ENCODE data around the gene BHLHE40. TPM values are rescaled to one million over a fixed set of nuclear protein-coding genes. Genes with fewer than 3 reads are reported as not detected.

Gene BHLHE40
- total and polyA plus RNA-seq, 2 of the 13 experiments (the other 11 are each of a cell fraction or from before 2014, with no cell fraction given): 1.8 to 51.0 TPM

DNA sequence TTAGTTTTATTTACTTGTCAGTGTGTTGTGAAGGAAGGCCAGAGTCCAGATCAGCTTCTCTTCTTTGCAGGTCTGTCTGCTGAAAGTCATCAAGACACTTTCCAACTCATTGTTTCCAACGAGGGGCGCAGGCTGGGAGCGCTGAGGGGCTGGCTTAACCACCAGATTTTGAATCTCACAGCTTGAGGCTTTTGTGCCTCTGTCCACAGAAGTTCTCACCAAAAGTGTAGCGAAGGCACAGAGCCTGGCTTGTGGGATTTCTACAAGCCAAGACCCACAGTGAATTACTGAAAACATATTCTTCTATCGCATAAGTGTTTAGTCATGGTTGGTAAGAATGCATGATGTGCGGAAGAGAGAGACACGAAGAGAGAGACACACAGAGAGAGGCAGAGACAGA, 35.2 kb downstream of the BHLHE40 start (continued):
- TF ChIP-seq, protein P1, sequence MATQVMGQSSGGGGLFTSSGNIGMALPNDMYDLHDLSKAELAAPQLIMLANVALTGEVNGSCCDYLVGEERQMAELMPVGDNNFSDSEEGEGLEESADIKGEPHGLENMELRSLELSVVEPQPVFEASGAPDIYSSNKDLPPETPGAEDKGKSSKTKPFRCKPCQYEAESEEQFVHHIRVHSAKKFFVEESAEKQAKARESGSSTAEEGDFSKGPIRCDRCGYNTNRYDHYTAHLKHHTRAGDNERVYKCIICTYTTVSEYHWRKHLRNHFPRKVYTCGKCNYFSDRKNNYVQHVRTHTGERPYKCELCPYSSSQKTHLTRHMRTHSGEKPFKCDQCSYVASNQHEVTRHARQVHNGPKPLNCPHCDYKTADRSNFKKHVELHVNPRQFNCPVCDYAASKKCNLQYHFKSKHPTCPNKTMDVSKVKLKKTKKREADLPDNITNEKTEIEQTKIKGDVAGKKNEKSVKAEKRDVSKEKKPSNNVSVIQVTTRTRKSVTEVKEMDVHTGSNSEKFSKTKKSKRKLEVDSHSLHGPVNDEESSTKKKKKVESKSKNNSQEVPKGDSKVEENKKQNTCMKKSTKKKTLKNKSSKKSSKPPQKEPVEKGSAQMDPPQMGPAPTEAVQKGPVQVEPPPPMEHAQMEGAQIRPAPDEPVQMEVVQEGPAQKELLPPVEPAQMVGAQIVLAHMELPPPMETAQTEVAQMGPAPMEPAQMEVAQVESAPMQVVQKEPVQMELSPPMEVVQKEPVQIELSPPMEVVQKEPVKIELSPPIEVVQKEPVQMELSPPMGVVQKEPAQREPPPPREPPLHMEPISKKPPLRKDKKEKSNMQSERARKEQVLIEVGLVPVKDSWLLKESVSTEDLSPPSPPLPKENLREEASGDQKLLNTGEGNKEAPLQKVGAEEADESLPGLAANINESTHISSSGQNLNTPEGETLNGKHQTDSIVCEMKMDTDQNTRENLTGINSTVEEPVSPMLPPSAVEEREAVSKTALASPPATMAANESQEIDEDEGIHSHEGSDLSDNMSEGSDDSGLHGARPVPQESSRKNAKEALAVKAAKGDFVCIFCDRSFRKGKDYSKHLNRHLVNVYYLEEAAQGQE (IDR thresholded peaks at IDR 0.05; ENCODE audit: borderline replicate concordance in 1 of 2, low read depth in 1 of 2, low read length in 2 of 2): no peak
- TF ChIP-seq FOXM1 (CRISPR knock-in tag; IDR thresholded peaks at IDR 0.05): no peak
- TF ChIP-seq BORCS8-MEF2B (CRISPR knock-in tag; IDR thresholded peaks at IDR 0.05): no peak
- TF ChIP-seq MEIS1 (CRISPR knock-in tag; IDR thresholded peaks at IDR 0.05; ENCODE audit: borderline replicate concordance): no peak
- TF ChIP-seq, protein P2, sequence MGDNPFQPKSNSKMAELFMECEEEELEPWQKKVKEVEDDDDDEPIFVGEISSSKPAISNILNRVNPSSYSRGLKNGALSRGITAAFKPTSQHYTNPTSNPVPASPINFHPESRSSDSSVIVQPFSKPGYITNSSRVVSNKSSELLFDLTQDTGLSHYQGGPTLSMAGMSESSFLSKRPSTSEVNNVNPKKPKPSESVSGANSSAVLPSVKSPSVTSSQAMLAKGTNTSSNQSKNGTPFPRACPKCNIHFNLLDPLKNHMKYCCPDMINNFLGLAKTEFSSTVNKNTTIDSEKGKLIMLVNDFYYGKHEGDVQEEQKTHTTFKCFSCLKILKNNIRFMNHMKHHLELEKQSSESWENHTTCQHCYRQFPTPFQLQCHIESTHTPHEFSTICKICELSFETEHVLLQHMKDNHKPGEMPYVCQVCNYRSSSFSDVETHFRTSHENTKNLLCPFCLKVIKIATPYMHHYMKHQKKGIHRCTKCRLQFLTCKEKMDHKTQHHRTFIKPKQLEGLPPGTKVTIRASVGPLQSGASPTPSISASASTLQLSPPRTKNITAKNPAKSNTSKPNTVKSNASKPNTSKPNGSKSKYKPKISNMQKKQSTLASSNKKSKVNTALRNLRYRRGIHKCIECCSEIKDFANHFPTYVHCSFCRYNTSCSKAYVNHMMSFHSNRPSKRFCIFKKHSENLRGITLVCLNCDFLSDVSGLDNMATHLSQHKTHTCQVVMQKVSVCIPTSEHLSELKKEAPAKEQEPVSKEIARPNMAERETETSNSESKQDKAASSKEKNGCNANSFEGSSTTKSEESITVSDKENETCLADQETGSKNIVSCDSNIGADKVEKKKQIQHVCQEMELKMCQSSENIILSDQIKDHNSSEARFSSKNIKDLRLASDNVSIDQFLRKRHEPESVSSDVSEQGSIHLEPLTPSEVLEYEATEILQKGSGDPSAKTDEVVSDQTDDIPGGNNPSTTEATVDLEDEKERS (CRISPR knock-in tag; IDR thresholded peaks at IDR 0.05): no peak

DNA sequence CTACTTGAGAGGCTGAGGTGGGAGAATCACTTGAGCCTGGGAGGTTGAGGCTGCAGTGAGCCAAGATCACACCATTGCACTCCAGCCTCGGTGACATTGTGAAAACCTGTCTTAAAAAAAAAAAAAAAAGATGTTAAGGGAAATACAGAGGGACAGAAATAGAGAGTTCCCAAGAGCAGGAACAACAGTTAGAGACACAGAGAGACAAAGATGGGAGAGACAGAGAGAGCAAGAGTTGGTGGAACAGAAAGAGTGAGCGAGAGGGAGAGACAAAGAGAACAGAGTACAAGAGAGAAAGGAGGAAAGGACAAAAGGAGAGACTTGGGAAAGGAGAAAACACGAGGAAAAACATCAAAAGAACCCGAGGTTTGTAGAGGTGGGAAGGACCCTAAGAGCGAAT, 35.8 kb downstream of the BHLHE40 start:
- H3K36me3 ChIP-seq (replicated peaks in 1 of 2; ENCODE audit: control insufficient read depth in 1 of 2, insufficient read depth in 2 of 2, low read length in 2 of 2): no peaks in the 10 kb centered on the region
- CTCF ChIA-PET (ENCODE audit: low intra/inter-chr PET ratio, low total read pairs): no interaction called here
- TF ChIP-seq, protein P3, sequence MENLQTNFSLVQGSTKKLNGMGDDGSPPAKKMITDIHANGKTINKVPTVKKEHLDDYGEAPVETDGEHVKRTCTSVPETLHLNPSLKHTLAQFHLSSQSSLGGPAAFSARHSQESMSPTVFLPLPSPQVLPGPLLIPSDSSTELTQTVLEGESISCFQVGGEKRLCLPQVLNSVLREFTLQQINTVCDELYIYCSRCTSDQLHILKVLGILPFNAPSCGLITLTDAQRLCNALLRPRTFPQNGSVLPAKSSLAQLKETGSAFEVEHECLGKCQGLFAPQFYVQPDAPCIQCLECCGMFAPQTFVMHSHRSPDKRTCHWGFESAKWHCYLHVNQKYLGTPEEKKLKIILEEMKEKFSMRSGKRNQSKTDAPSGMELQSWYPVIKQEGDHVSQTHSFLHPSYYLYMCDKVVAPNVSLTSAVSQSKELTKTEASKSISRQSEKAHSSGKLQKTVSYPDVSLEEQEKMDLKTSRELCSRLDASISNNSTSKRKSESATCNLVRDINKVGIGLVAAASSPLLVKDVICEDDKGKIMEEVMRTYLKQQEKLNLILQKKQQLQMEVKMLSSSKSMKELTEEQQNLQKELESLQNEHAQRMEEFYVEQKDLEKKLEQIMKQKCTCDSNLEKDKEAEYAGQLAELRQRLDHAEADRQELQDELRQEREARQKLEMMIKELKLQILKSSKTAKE (CRISPR knock-in tag; IDR thresholded peaks at IDR 0.05; ENCODE audit: borderline replicate concordance): no peak
- TF ChIP-seq, protein P4, sequence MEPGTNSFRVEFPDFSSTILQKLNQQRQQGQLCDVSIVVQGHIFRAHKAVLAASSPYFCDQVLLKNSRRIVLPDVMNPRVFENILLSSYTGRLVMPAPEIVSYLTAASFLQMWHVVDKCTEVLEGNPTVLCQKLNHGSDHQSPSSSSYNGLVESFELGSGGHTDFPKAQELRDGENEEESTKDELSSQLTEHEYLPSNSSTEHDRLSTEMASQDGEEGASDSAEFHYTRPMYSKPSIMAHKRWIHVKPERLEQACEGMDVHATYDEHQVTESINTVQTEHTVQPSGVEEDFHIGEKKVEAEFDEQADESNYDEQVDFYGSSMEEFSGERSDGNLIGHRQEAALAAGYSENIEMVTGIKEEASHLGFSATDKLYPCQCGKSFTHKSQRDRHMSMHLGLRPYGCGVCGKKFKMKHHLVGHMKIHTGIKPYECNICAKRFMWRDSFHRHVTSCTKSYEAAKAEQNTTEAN (CRISPR knock-in tag; conservative IDR thresholded peaks at IDR 0.05): no peak
- no peak for TF ChIP-seq CENPT (CRISPR knock-in tag; IDR thresholded peaks at IDR 0.05; ENCODE audit: low read depth)
- TF ChIP-seq FOXC1 (CRISPR knock-in tag; IDR thresholded peaks at IDR 0.05; ENCODE audit: borderline replicate concordance): no peak
- no peak for TF ChIP-seq SCMH1 (CRISPR knock-in tag; IDR thresholded peaks at IDR 0.05; ENCODE audit: borderline replicate concordance)
- TF ChIP-seq SP4 (CRISPR knock-in tag; IDR thresholded peaks at IDR 0.05): no peak

More for the DNA sequence above, 35.8 kb downstream of the BHLHE40 start:
- Histone ChIP-seq H3K4me2 (ENCODE audit: low read depth, low read length) (no peak overlapping the region), H3K27ac (ENCODE audit: extremely low read length, insufficient read depth, low read length) (no peak overlapping the region), H3K79me2 (ENCODE audit: insufficient read depth, low read length) (no peaks in the 10 kb centered on the region), H3K9ac (ENCODE audit: insufficient read depth, low read depth, low read length) (no peak overlapping the region), H3K4me1 (ENCODE audit: insufficient read depth, low read length) (peaks cover 77% of the 10 kb centered on the region), H3K4me3 (replicated peaks in 1 of 3; ENCODE audit: insufficient read depth in 1 of 3, low read depth in 2 of 3, low read length in 3 of 3) (no peak overlapping the region), H3K27me3 (ENCODE audit: control insufficient read depth in 1 of 2, insufficient read depth in 2 of 2, low read length in 2 of 2) (peaks cover 0 to 19% of the 10 kb centered on the region in 2 experiments; a peak in 2 of 5 replicates), H4K20me1 (ENCODE audit: insufficient read depth, low read length) (no peaks in the 10 kb centered on the region), H3K9me3 (ENCODE audit: low read length) (no peaks in the 10 kb centered on the region), H2AFZ (ENCODE audit: low read length) (no peak overlapping the region)
- in situ Hi-C loops (cut with HindIII; ENCODE audit: extremely low pct_ligation_motif_present, low pct_unique_long_range_greater_than_20kb) (no loop called here), intact Hi-C loops (cut with micrococcal nuclease; ENCODE audit: unreplicated experiment) (no loop called here)
- FAIRE-seq (no peak), ATAC-seq (no peak), DNase-seq (ENCODE audit: low spot score) (no peak)
- POLR2A ChIA-PET: no interaction called here
- BruUV-seq (replicated peaks): no TSS peak
- 62% methylated on average over 5 of the region's 5 CpGs for WGBS (ENCODE audit: low lambda C conversion rate)
